ENCODE results near the gene LHX8.

DNA sequence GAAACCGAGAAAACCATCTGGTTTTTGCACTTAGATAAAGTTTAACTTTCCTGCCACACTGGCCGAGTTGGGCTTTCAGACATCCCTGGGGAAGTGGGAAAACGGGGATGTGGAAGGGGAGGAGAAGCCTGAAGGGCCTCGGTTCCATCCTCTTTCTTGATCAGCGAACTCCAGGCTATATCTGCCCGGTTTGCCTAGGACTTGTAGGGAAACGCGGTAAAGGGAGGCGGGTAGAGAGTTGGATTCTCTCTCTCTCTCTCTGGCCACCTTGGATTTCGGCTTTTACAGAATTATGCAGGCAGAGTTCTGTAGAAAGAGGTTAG is 4.6 kb upstream of the LHX8 start:
- TF ChIP-seq, protein P1, sequence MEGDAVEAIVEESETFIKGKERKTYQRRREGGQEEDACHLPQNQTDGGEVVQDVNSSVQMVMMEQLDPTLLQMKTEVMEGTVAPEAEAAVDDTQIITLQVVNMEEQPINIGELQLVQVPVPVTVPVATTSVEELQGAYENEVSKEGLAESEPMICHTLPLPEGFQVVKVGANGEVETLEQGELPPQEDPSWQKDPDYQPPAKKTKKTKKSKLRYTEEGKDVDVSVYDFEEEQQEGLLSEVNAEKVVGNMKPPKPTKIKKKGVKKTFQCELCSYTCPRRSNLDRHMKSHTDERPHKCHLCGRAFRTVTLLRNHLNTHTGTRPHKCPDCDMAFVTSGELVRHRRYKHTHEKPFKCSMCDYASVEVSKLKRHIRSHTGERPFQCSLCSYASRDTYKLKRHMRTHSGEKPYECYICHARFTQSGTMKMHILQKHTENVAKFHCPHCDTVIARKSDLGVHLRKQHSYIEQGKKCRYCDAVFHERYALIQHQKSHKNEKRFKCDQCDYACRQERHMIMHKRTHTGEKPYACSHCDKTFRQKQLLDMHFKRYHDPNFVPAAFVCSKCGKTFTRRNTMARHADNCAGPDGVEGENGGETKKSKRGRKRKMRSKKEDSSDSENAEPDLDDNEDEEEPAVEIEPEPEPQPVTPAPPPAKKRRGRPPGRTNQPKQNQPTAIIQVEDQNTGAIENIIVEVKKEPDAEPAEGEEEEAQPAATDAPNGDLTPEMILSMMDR (IDR thresholded peaks at IDR 0.05), result no peak
- TF ChIP-seq POLR2A (IDR thresholded peaks at IDR 0.05) (no peak), EP300 (IDR thresholded peaks at IDR 0.05) (no peak)

Measured in tibial nerve (tissue), 4 donors.